ENCODE measurements around the gene SAMM50. TPM values are rescaled to one million over a fixed set of nuclear protein-coding genes. Genes with fewer than 3 reads are reported as not detected.

Gene SAMM50
- total RNA-seq, 1 experiment from 2014 or later, result 40.8 TPM

DNA sequence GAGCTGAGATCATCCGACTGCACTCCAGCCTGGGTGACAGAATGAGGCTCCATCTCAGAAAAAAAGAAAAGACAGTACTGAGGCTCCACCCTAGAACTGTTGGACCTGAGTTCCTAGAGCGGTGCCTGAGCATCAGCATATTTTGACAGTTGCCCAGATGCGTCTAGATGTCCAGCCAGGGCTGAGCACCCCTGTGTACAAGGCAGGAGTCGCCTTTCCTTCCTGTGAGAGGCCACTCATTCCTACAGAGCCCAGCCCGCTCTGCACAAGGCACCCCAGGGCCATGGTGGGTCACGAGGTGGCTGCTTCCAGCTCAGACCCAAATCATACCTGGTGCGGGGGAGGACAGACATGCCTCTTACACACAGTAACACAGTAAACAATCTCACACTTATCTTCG lies 15.9 kb downstream of the SAMM50 start:
- Histone ChIP-seq H3K27me3 (ENCODE audit: insufficient read depth, low read length) (no peaks in the 10 kb centered on the region), H3K4me1 (ENCODE audit: control insufficient read depth in 1 of 2, insufficient read depth in 2 of 2, low read length in 2 of 2) (no peaks in the 10 kb centered on the region), H3K27ac (ENCODE audit: low read depth, low read length) (no peak overlapping the region), H3K36me3 (ENCODE audit: control insufficient read depth in 1 of 2, insufficient read depth in 2 of 2, low read length in 2 of 2) (peaks cover 31 to 34% of the 10 kb centered on the region in 2 experiments; a peak in 3 of 4 replicates), H3K4me2 (ENCODE audit: low read length) (no peak overlapping the region), H3K9me3 (ENCODE audit: control insufficient read depth in 1 of 2, insufficient read depth in 1 of 2, low read depth in 1 of 2, low read length in 2 of 2) (no peaks in the 10 kb centered on the region), H2AFZ (ENCODE audit: low read depth, low read length, poor library complexity, severe bottlenecking) (no peak overlapping the region), H3K79me2 (ENCODE audit: insufficient read depth, low read length) (no peaks in the 10 kb centered on the region), H3K9ac (ENCODE audit: low read length) (no peak overlapping the region), H3K4me3 (replicated peaks in 1 of 2; ENCODE audit: low read depth in 1 of 2, low read length in 2 of 2) (no peak overlapping the region), H3K9me2 (ENCODE audit: insufficient read depth) (no peaks in the 10 kb centered on the region), H4K20me1 (ENCODE audit: insufficient read depth) (no peaks in the 10 kb centered on the region)
- TF ChIP-seq POLR2A (IDR thresholded peaks at IDR 0.05; ENCODE audit: borderline replicate concordance, extremely low read depth, insufficient read depth, insufficient read length), result no peak
- TF ChIP-seq, protein P1, sequence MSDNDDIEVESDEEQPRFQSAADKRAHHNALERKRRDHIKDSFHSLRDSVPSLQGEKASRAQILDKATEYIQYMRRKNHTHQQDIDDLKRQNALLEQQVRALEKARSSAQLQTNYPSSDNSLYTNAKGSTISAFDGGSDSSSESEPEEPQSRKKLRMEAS (IDR thresholded peaks at IDR 0.05), result no peak
- TF ChIP-seq, protein P2, sequence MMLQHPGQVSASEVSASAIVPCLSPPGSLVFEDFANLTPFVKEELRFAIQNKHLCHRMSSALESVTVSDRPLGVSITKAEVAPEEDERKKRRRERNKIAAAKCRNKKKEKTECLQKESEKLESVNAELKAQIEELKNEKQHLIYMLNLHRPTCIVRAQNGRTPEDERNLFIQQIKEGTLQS (IDR thresholded peaks at IDR 0.05), result no peak
- no peak for TF ChIP-seq EGR1 (IDR thresholded peaks at IDR 0.05; ENCODE audit: low read depth)
- TF ChIP-seq, protein P3, sequence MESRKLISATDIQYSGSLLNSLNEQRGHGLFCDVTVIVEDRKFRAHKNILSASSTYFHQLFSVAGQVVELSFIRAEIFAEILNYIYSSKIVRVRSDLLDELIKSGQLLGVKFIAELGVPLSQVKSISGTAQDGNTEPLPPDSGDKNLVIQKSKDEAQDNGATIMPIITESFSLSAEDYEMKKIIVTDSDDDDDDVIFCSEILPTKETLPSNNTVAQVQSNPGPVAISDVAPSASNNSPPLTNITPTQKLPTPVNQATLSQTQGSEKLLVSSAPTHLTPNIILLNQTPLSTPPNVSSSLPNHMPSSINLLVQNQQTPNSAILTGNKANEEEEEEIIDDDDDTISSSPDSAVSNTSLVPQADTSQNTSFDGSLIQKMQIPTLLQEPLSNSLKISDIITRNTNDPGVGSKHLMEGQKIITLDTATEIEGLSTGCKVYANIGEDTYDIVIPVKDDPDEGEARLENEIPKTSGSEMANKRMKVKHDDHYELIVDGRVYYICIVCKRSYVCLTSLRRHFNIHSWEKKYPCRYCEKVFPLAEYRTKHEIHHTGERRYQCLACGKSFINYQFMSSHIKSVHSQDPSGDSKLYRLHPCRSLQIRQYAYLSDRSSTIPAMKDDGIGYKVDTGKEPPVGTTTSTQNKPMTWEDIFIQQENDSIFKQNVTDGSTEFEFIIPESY (IDR thresholded peaks at IDR 0.05; ENCODE audit: extremely low read depth, insufficient replicate concordance, low read length), result no peak
- TF ChIP-seq YY1 (IDR thresholded peaks at IDR 0.05; ENCODE audit: extremely low read depth, insufficient replicate concordance, low read depth, low read length), result no peak
- TF ChIP-seq EZH2phosphoT487 (IDR thresholded peaks at IDR 0.05; ENCODE audit: borderline replicate concordance), result no peak
- TF ChIP-seq POLR2AphosphoS5 (IDR thresholded peaks at IDR 0.05; ENCODE audit: low read depth, low read length), result no peak
- TF ChIP-seq CTCF (IDR thresholded peaks at IDR 0.05 in 2 of 3, conservative IDR thresholded peaks at IDR 0.05 in 1 of 3; ENCODE audit: borderline replicate concordance in 1 of 3, insufficient read depth in 1 of 3, low read depth in 2 of 3, low read length in 2 of 3), result no peak
- no peak for TF ChIP-seq ZNF274 (IDR thresholded peaks at IDR 0.05; ENCODE audit: low read depth, low read length)
- no peak for TF ChIP-seq CEBPB (IDR thresholded peaks at IDR 0.05; ENCODE audit: low read depth)
- CTCF ChIA-PET, result no interaction called here
- POLR2A ChIA-PET, result no interaction called here
- intact Hi-C loops (cut with micrococcal nuclease), result no loop called here
- no TSS peak for BruUV-seq (replicated peaks)
- DNase-seq (ENCODE audit: low read depth, low spot score), result no peak
- no peak for ATAC-seq
- RAD21 ChIA-PET (ENCODE audit: low non-redundant PET in 1 of 2, low total read pairs in 2 of 2, uncharacterized antibody in 2 of 2, unreplicated experiment in 2 of 2), result no interaction called here
